GM12875 (cell line): ENCODE data around the gene USF1.

Experiments used
- H3K4me3 ChIP-seq: one replicate; pipeline ENCODE4 v1.5.1; 2011; ENCODE audit warnings: low read depth, low read length, control low read depth
- TF ChIP-seq, protein P1 (sequence below): IDR thresholded peaks from 2 replicates; pipeline ENCODE4 v1.5.1; 2011; ENCODE audit warnings: low read depth, mild to moderate bottlenecking, control low read depth, inconsistent platforms, low read length, moderate library complexity, borderline replicate concordance; ENCODE audit not compliant: insufficient read depth

USF1 gene

DNA sequence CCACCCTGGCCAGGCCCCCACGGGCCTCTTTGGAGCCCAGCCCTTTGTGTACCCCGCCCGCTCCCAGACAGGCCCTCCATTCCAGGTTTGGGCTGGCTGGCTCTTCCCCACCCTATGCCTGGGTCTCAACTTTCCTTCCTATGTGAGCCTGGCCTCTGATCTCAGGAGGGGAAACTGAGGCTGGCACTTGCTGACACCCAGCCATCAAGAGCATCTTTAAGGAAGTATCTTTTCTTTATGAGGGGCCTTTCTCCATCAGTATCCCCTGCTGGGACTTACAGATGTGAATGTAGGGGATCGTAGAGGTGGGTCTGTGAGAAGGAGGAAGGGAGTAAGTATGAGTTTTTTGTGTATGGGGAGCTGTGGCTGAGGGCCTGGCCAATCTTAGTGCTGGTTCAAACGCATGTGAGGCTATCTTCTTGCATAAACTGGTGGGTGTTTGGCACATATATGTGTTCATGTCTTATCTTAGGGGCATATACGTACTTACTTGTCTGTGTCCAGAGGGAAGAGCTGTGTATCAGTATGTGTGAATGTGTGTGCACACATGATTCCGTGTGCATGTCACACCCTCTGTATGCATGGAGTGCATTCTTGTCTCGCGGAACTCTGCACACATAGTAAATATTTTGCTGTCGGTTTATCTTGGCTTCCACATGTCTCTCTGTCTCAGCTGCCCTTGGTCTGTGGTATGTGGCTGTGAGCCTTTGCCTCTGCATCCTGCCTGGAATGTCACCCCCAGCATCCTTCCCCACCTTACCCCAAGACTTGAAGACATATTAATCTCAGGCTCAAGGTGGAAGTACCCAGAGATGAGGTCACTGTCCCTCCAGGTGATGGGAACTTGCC is 38.2 kb upstream of the USF1 start:
- H3K4me3 ChIP-seq: no peak overlapping the region
- TF ChIP-seq, protein P1, sequence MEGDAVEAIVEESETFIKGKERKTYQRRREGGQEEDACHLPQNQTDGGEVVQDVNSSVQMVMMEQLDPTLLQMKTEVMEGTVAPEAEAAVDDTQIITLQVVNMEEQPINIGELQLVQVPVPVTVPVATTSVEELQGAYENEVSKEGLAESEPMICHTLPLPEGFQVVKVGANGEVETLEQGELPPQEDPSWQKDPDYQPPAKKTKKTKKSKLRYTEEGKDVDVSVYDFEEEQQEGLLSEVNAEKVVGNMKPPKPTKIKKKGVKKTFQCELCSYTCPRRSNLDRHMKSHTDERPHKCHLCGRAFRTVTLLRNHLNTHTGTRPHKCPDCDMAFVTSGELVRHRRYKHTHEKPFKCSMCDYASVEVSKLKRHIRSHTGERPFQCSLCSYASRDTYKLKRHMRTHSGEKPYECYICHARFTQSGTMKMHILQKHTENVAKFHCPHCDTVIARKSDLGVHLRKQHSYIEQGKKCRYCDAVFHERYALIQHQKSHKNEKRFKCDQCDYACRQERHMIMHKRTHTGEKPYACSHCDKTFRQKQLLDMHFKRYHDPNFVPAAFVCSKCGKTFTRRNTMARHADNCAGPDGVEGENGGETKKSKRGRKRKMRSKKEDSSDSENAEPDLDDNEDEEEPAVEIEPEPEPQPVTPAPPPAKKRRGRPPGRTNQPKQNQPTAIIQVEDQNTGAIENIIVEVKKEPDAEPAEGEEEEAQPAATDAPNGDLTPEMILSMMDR: no peak

DNA sequence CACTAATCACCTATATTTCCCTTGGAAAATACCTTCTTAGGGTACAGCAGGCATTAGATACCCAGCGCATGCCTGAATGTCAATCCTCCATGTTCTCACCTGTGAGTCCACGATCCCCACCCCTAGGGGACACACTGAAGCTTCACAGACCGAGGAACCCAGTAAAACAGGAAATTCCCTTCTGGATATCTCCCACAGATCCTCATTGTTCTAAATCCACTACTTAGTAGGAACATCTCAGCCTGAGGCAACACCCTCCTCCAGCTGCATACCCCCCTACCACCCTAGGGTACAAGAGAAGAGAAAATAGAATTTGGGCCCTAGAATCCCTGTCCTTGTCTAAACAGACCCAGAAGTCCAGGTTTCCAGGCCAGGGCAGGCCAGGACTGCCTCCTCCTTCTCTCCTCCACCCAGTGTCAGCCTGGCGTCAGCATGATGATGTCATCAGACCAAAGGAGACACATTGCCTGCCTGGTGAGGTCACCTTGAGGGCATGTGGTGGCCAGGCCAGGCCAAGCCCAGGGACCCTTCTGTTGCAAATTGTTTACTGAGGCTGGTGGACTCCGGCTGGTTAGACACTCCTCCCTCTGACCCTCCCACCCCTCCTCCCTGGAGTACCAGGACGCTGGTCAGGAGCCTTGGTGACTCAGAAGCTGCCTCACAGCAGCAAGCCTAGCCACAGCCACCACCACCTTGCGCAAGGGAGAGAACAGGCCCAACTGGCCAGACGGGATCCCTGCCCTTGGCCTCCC is 37.4 kb upstream of the USF1 start:
- TF ChIP-seq, protein P1: no peak
- H3K4me3 ChIP-seq: no peak overlapping the region

DNA sequence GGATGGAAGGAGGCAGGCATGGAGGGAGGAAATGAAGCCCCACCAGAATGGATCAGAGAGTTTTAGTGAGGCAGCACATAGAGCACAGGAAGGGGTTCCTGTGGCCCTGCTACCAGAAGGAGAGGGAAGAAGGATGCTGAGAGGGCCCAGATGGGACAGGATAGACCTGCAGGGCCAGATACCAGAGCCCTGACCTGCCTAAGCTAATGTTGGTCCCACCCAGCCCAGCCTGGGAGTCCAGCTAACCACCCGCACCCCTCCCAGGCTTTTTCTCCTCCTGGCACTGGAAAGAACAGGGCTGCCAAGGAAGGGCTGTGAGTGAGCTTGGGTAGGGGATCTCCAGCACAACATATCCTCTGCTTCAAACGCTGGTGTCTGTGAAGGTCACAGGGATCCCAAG is 36.7 kb upstream of the USF1 start:
- TF ChIP-seq, protein P1: no peak
- H3K4me3 ChIP-seq: no peak overlapping the region

DNA sequence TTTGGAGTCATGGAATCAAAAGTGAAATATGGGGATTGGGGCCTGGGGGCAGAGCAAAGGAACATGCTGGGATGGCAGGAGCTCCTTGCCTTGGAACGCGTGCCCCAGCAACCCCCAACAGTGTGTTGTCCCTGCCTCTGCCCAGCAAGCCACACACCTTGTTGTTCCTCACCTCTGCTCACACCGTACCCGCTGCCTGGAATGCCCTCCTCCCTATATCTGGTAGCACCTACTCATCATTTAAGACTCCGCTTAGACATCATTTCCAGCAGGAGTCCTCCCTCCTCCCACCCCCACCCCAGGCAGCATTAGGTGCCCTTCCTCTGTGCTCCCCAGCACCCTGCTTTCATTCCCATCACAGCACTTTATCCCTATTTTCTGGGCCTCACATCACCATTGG is 35.7 kb upstream of the USF1 start:
- H3K4me3 ChIP-seq: no peak overlapping the region
- TF ChIP-seq, protein P1: no peak

DNA sequence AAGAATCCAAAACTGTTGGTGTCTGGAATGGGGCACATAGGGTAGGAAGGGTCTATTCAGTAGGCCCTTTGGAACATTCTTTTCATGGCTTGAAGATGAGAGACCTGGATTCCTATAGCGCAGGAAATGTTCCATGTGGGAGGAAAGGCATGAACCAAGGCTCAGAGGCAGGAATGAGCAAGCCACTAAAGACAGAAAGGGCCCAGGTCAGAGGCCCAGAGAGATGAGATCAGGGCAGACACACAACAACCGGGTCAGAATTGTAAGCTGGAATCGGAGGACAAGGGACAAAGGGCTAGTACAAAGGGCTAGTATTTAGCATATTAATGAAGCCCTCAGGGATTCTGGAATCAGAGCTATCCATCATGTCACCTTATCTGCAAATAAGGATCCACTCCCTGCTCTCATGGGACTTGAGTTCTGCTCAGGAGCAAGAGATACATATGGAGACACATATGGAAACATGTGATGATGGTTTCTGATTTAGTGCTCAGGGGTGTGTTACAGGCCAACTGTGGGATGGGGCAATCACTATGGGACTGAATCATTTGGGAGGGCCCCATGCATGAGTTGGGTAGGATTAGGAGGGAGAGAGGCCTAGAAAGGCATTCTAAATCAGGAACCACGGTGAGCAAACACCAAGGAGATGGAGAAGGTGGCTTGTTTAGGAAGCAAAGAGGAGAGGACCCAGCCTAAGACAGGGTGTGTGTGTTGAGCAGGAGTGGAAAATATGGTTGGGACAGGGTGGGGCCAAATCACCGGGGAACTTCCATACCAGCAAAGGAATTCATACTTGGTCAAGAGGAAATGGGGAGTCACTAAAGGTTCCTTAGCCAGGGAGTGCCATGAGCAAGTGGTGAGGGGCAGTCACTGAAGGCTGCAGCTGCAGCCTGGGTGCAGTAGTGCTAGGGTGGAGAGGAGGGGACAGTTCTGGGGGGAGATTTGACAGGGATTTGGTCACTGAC is 34.9 kb upstream of the USF1 start:
- H3K4me3 ChIP-seq: no peak overlapping the region
- TF ChIP-seq, protein P1: no peak

DNA sequence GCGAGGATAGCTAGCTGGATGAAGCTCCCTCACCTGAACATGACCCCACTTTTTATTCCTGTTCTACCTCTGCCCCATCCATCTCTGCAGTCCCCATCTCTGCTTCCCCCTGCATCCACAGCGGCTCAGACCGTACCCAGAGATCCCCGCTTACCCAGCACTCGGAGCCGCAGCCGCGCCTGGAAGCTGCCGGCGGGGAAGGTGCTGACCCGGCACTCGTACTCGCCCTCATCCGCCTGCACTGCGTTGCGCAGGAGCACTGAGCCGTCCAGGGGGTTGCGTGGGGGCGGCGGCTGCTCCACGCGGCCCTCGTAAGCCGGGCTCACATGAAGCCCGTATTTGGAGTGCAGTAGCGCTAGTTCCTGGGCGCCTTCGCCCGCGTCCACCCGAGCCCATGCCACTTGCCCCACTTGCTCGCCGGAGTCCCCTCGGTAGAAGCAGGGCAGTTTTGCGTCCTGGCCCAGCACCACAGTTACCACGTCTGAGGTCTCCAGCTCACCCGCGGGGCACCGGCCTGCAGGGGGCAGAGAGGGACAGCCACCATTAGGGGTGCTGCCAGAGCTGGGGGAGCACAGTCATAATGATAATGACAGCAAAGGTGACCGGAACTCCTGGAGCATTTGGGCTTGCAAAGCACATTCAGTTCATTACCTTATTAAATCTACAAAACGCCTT is 33.8 kb upstream of the USF1 start:
- TF ChIP-seq, protein P1: peak; percentile 15; the same call in 1 of the 2 replicates
- no peak overlapping the region for H3K4me3 ChIP-seq
